ENCODE measurements around the gene PKD1L1. TPM values are rescaled to one million over a fixed set of nuclear protein-coding genes. Genes with fewer than 3 reads are reported as not detected.
A peak's percentile ranks its signal among the peaks of the same experiment; 100 is the strongest.
"Not testable (repeated sequence)": the region's sequence is repeated elsewhere in the genome, so short reads cannot be mapped to it uniquely, and the experiment has no call there.

PKD1L1 gene
- total RNA-seq, 1 donor from 2014 or later: 5.9 TPM

DNA sequence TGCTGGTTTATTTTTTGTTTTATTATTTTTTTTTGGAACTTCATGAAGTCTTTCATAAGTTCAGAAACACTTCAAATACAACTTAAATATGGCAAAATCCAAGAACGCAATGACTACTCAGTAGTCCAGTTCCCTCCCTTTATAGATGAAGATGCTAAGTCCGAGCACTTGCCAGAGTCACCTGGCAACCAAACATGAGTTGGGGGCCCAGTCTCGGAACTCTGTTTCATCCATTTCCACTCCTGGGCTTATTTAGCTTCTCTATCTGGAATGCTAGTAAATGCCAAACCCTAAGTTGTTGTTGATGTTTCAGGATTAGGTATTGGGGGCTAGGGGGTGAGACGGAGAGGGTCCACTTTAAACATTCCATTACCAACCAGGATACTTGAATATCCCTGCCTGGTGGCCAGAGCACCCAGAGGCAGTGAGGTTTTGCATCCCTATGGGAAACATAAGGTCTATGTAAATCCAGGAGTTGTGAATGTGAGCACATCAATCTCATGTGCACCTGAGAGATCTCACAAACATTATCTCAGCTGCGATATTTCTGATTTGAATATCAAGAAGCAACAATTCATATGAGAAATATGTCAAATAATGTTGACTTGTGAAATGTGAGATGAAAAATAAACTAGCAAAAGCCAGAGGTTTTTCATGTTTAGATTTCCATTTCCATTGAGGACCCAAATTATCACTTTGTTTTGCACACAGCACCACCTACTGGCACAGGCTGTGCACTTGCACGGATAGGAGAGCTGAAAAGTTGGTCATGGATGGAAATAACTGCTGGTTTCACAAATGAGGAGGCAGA lies 129.3 kb downstream of the PKD1L1 start:
- DNase-seq (ENCODE audit: low spot score): peak; percentile 84

DNA sequence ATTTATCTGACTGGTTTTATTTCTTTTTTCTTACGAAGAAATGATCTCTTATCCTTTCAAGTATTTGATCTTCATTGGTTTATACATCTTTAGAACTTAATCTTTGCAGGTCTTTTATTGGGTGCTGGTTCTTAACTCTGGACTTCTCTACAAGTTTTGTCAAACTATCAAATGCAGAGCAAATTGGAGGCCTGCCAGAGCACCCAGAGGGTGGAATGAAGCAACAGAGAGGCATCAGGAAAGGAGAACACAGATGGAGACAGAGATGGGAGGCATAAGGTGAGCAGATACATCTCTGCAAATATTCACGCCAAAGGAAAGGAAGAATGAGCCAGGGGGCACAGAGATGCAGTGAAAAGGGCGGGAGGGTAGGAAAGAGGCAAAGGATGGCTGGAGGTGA lies 130.3 kb downstream of the PKD1L1 start:
- no peak for DNase-seq (ENCODE audit: low spot score)

DNA sequence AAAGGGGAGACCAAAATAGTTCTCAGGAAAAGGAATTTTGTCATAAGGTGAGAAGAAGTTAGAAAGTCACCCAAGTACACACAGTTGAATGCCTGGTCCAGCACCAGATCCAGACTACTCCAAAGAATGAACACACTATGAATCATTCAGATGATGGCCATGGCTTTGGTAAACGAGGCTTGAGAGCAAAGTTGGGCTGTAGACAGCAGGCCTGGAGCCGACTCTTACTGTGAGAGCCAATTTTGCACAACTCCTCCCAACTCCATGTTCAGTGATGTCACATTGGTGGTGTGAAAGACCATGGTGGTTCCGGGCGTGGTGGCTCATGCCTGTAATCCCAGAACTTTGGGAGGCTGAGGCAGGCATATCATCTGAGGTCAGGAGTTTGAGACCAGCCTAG lies 131.6 kb downstream of the PKD1L1 start:
- DNase-seq (ENCODE audit: low spot score): no peak

DNA sequence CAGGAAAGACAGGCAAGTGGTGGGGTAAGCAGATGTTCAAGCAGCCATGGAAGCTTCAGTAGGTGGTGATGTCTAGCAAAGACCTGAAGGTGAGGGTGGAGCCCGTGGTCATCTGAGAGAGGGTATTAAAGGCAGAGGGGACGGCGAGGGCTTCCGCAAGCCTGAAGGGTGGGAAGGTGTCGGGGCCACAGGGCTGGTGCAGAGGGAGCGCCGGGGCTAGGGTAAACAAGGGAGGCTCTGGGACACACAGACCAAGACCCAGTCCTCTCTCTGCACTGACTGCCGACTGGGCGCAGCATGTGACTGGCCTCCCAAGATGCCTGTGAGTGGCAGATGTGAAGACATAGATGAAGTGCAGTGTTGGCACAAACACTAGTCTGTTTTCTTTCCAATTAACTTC lies 132.4 kb downstream of the PKD1L1 start:
- no peak for DNase-seq (ENCODE audit: low spot score)

DNA sequence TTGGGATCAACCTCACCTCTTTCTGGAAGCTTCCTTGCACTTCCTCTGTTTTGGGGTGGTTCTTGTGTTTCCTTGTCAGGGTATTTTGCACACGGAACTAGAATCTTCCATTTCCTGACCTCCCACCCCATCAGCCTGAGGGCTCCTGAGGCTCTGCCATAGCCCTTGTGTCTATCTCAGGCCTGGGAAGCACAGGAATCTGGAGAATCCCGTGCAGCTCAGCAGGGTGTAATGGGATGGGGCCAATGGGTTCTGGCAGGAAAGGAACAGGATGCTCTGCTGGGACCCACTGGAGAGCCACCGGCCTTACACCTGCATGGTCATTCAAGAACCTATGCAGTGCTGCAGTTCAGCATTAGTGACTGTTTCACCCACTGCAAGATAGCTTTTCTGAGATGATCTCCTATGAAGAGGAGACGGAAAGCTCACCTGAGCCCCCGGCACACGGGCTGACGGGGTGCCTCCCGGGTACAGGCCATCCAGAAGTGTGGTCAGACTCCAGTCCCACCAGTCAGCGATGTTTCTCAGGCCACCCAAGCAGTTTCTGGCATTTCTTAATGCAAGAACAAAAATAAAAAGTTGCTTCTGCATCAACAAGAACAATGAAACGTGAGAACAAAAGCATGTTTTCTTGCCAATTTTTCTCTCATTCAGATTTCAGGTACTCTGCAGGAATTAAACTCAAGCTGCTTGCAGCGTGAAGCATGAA lies 133.2 kb downstream of the PKD1L1 start:
- no peak for DNase-seq (ENCODE audit: low spot score)

DNA sequence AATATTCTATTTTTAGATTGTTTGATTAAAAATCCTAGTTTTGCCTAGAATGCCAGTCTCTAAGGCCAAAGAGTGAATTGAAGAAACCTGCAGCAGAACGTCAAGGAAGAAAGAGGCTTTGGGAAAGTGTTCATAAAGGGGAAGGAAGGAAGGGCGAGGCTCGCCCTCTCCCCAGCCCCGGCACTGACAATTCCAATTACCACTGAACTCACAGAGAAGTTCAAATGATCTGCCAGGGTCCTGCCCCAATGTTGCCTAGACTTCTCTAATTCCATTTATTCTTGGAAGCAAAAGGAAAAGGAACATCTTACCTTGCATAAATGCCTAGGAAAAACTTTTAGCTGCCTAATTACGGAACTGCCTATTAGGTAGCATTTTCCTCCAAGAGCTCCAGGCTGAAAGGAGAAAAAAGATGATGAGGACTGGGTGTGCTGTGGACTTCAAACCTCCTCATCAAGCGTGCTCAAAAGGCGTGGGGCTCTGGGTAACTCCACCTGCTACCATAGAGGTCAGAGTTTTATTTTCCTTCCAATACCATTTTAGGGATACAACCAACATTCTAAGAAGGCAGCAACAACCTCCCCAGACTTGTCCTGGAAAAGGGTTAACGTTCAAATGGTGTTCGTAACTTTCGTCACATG lies 134.5 kb downstream of the PKD1L1 start:
- DNase-seq (ENCODE audit: low spot score): no peak

DNA sequence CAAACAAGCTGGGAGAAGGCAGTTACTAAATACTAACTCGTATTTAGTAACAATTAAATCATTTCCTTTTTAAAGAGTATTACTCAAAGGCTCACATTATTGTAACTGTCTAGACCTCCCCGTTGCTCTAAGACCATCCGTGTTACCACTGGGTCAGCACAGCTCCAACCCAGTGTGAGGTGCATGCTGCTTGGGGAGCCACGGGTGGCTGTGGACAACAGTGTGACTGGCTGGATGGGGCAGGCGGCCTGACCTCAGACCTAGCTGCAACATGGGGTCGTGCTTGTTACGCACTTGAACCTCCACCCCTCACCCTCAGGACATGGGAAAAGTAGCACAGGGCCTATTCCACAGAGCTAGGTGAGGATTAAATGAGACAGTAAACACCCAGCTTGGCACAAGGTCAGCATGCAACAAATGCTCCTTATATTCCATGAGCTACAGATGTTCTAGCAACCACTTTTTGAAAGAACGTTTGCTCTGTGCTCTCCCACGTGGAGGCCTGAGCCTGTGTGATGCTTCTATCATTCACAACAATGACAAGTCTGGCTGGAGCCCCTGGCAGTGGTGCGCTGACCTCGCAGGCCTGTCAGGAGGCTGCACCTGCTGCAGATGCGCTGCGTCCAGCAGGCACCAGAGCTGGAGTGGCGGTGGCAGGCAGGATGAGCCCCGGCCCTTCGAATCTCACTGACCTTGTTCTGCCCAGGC lies 135.7 kb downstream of the PKD1L1 start:
- no peak for DNase-seq (ENCODE audit: low spot score)

DNA sequence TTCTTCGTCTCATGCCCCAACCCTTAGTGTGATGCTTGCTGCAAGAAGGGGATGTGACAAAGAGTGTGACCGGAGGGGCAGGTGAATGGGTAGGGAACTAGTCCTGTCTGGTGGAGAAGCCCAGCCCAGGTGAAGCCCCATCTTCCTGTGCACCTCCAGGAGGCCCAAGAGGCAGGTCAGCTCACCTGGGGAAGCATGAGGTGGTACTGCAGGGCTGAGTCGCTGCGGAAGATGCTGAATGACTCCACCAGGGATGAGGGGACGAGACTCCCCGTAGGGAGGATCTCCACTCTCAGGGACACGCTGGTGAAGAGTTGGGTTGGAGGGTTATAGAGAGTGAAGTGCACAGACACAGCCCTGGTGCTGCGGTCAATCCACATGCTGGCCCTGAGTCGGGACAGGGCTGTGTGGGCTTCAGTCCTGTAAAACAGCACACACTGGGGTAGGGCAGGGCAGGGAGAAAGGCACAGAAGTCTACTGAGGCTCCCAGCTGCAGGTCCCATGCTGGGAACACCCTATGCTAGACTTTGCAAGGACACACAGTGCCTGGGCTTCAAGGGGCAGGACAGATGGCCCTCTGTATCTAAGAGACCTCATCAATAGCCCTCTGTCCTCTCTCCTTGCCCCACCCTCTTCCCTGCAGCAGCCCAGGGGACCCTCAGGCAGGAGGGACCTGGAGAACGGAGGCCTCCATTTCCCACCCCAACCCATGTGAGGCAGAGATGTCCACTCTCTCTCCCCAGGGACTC lies 136.5 kb downstream of the PKD1L1 start:
- DNase-seq (ENCODE audit: low spot score): no peak

DNA sequence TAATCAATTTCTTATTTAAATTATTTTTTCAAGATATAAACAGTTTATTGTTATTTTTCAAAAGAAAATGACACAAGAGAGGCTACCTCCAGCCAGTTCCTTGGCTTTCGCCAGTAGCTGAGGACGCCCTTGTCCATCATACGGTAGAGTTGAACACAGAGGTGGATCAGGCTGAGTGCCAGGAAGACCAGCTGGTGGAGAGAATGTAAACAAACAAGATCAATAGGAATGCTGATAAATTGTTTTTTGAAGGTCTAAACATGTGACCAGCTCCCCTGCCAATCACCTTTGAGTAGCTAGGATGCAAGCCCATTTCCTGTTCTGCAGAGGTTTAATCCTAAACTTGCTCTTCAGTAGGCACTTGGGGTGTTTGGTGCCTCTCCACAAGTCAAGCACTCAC lies 138.9 kb downstream of the PKD1L1 start:
- no peak for DNase-seq (ENCODE audit: low spot score)

DNA sequence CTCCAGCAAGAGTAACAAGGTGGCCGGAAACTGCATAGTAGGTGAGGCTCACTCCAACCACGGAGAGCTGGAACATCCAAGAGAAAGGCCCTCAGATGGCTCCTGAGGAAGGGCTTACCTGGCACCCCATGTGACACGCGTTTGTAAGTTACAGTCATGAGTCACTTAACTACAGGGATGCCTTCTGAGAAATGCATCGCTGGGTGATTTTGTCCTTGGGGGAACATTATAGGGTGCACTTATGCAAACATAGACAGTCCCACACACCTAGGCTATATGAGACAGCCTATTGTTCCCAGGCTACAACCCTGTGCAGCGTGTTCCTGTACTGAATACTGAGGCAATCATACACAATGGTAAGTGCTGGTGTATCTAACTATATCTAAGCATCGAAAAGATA lies 139.9 kb downstream of the PKD1L1 start:
- DNase-seq (ENCODE audit: low spot score): no peak

DNA sequence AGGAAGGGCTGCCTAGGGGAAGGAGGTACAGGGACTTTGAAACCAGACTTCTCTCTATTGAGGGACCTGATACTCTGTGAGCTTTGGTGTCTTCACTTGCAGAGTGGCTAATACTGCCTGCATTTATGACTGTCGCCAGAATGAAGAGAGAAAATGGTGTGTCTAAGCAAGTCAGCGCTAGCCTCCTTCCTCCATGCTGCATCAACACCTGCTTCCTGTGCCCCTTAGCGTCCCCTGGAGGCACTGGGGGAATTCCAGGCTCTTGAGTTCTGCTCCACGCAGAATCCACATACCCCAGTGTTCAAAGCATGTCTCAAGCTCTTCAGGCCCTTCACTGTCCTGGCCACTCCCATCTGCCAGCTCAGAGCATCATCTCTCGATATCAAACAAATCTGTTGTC lies 140.5 kb downstream of the PKD1L1 start:
- no peak for DNase-seq (ENCODE audit: low spot score)

DNA sequence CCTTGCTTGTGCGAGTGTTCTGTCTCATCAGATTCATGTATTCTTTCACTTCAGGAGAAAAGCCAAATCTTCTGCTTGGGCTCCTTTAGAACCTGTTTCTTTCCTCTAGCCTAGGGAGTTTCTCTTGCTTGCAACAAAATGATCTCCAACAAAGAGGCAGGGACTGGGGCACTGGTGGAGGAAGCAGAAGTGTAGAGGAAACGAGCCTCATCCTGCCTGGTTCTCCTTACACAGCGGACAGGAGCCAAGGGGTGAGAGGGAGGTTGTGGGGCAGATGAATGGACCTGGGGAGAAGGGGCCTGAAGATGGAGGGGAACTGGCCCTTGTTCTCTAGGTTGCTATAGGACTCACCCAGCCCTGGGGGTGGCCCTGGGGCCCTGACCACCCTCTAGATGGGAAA lies 141.1 kb downstream of the PKD1L1 start:
- no peak for DNase-seq (ENCODE audit: low spot score)

DNA sequence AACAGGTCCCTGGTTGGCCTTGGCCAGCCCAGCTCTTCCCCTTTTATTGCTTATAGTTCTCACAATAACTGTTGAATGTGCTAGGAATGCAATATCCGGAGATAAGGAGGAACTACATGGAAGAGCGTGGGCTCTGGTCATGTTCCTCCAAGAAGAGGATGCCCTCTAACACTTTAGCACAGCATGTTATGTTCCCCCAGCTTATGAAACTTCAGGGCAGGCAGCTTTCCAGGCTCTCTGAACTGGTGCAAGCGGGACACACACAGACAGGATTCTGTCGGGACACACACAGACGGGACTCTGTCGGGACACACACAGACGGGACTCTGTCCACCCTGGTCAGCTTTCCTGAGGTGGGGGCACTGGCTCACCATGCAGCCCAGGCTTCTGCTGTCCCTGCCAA lies 141.6 kb downstream of the PKD1L1 start:
- no peak for DNase-seq (ENCODE audit: low spot score)

DNA sequence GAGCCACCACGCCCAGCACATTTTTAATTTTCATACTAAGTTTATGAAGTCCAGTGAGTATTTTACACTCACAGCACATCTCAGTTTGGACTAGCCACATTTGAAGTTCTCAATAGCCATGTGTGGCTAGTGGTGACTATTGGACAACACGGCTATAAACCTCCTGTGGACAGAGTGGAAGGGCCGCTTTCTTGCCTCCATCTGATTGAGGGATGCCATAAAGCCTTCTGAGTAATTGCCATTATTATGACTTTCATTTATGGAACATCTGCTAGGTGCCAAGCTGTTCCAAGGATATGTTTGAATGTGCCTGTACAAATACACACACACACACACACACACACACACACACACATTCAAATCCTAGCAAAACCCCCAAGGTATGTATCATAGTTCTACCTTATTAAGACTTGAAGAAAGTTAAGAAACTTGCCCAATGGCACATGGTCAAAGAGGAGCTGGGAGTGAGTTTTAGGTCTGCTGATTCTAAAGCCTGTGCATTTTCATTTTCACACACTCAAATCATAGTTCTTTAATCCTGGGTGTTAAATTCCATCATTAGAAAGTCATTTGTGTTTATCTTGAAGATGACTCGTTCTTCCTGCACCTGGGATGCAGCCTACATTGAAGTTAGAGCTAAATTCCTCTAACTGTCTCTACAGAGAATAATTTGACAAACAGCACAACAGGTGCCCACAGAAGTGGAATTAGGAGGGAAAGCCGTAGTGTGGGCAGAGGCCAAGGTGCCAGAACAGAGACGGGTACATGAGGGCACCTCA lies 143.3 kb downstream of the PKD1L1 start:
- no peak for DNase-seq (ENCODE audit: low spot score)

DNA sequence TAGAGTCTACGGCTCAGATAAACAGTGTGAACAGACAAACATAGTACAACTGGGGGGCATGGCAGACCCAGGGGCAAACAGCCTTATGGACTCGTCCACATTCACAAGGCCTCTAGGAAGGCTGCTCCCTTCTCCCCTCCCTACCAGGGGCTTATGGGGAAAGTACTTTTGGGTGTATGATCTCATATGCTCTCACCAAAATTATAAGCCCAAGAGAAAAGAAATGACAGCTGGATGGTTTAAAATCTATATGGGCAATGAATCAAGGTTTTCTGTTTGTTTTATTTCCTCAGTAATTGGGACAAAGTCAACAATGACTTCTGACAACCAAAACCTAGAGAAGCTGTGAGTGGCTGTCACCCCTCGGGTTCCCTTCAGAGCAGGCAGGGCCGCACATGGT lies 144.4 kb downstream of the PKD1L1 start:
- DNase-seq (ENCODE audit: low spot score): no peak

DNA sequence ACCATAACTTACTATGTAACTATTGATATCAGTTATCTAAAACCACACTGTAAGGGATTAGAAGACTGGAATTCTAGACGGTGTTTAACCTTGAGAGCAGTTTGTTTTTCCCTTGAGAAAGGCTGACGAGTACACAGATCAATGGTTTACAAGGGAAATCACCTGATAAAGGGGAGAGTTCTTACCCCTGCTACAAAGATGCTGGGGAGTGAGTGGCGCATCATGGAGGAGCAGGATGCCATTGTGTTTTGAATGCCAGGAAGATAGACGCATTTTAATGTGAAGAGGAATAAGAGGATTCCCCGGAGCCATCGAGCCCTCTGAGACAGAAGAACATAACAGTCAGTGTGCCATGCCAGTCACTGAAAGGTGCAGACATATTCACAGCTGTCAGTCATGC lies 145.2 kb downstream of the PKD1L1 start:
- no peak for DNase-seq (ENCODE audit: low spot score)

DNA sequence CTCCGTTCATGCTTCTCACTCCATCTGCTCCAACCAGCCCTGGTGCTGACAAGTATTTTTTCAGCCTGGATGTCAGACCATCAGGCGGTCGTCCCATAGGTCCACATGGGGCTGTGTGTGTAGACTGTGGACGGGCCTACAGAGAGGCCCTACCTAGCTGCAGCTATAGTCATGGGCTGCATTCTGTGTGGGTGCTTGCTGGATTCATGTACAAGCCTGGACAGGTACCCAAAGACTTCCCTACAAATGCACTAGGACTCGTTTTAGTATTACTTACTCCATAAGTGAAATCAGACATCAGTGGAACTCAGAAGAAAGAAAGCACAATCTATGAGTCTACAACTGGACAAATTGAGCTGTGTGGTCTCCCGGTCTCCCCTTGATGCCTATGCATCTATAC lies 146.8 kb downstream of the PKD1L1 start:
- DNase-seq (ENCODE audit: low spot score): no peak

DNA sequence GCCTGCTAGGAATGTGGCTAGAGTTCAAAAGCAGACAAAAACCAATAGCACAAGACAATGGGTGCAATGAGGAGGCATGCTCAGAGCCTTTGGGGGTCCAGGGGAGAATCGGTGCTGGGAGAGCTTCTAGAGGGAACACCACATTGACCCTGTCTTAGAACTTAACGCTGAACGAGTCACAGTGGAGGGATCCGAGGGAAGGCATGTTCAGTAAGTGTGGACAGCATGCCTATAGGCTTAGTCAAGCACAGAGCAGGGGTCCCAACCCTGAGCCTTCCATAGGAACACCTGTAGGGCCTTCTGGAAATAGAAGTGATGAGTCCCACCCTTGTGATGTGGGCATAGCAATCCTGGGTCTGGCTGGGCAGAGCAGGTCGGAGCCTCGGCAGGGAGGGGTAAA lies 148.7 kb downstream of the PKD1L1 start:
- DNase-seq (ENCODE audit: low spot score): peak; percentile 22

DNA sequence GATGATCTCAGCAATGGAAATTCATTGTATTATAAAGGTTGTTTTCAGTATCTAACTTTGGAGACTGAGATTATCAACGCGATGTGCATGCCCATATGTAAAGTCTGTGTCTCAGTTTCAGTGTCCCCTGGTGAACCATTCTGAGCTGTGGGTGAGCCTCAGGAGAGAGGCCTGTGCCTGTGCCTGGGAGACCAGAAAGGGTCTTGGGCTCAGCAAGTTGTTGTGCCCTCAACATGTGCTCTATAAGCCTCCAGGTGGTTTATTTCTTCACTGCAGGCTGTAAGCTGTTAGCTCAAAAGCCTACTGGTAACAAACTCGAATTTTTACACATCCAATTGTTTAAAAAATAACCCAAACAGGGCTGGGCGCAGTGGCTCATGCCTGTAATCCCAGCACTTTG lies 151.9 kb downstream of the PKD1L1 start:
- no peak for DNase-seq (ENCODE audit: low spot score)

DNA sequence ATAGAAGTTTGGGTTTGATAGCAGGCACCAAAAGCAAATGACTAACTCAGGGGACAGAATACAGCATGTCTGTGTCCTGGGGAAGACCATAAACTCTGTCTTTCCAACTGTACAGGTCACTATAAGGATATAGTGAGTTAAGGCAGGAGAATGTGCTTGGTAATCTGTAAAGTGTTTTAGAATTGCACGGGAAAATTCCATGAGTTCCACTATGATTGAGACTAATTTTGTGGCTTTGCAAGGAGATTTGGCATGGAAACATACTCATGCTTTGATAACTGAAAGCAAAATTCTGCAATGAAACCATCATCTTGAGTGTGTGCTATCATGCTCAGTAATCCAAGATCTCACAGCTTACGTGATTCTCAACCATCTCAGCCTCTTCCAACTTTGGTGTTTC lies 152.6 kb downstream of the PKD1L1 start:
- DNase-seq (ENCODE audit: low spot score): no peak

DNA sequence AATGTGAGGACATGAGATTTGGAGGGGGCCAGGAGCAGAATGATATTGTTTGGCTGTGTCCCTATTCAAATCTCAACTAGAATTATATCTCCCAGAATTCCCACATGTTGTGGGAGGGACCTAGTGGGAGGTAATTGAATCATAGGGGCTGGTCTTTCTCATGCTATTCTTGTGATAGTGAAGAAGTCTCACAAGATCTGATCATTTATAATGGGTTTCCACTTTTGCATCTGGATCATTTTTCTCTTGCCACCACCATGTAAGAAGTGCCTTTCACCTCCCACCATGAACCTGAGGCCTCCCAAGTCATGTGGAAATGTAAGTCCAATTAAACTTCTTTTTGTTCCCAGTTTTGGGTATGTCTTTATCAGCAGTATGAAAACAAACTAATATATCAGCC lies 153.1 kb downstream of the PKD1L1 start:
- not testable (repeated sequence) for DNase-seq (ENCODE audit: low spot score)
